Measurements from ENCODE around the gene PTPRQ. TPM values are rescaled to one million over a fixed set of nuclear protein-coding genes. Genes with fewer than 3 reads are reported as not detected.

Gene PTPRQ
- total RNA-seq, 1 experiment from 2014 or later: not detected

- intact Hi-C loops (cut with micrococcal nuclease; ENCODE audit: unreplicated experiment): loop anchor here (10.0 kb wide), 2 partner anchors 211 to 1001 kb away; no protein-coding TSS in a partner anchor
- no peak overlapping the region for H3K27ac Mint-ChIP-seq (ENCODE audit: unreplicated experiment)
- H3K36me3 Mint-ChIP-seq (ENCODE audit: insufficient read depth, unreplicated experiment): no peaks in the 10 kb centered on the region
- no peaks in the 10 kb centered on the region for H3K27me3 Mint-ChIP-seq (ENCODE audit: unreplicated experiment)
- no peak for DNase-seq
- TF ChIP-seq CTCF (IDR thresholded peaks at IDR 0.05; ENCODE audit: unreplicated experiment): no peak
- peaks cover 8% of the 10 kb centered on the region for H3K4me1 Mint-ChIP-seq (ENCODE audit: low read depth, unreplicated experiment)
- CTCF ChIA-PET: no interaction called here
- H3K9me3 Mint-ChIP-seq (ENCODE audit: low read depth, unreplicated experiment): no peaks in the 10 kb centered on the region
- H3K4me3 Mint-ChIP-seq (ENCODE audit: low read depth, unreplicated experiment): no peak overlapping the region
- BruUV-seq (replicated peaks): no TSS peak
These were observed 37.8 kb upstream of the PTPRQ start for GRCh38 chr12:80406253-80406652.

- Mint-ChIP-seq H3K4me1 (ENCODE audit: low read depth, unreplicated experiment) (no peaks in the 10 kb centered on the region), H3K36me3 (ENCODE audit: insufficient read depth, unreplicated experiment) (no peaks in the 10 kb centered on the region), H3K9me3 (ENCODE audit: low read depth, unreplicated experiment) (no peaks in the 10 kb centered on the region), H3K27me3 (ENCODE audit: unreplicated experiment) (no peaks in the 10 kb centered on the region), H3K27ac (ENCODE audit: unreplicated experiment) (no peak overlapping the region), H3K4me3 (ENCODE audit: low read depth, unreplicated experiment) (no peak overlapping the region)
- no TSS peak for BruUV-seq (replicated peaks)
- intact Hi-C loops (cut with micrococcal nuclease; ENCODE audit: unreplicated experiment): loop anchor here (1.0 to 10.0 kb wide), 7 partner anchors 187 to 1213 kb away; no protein-coding TSS in a partner anchor
- no peak for TF ChIP-seq CTCF (IDR thresholded peaks at IDR 0.05; ENCODE audit: unreplicated experiment)
- CTCF ChIA-PET: interaction anchor here (1.0 to 1.2 kb wide), 3 partner anchors 14 to 217 kb away, joined by 3 to 4 read pairs (median 3); no protein-coding TSS in a partner anchor
- DNase-seq: no peak
These were observed 32.2 kb upstream of the PTPRQ start for GRCh38 chr12:80411787-80412186.

DNA sequence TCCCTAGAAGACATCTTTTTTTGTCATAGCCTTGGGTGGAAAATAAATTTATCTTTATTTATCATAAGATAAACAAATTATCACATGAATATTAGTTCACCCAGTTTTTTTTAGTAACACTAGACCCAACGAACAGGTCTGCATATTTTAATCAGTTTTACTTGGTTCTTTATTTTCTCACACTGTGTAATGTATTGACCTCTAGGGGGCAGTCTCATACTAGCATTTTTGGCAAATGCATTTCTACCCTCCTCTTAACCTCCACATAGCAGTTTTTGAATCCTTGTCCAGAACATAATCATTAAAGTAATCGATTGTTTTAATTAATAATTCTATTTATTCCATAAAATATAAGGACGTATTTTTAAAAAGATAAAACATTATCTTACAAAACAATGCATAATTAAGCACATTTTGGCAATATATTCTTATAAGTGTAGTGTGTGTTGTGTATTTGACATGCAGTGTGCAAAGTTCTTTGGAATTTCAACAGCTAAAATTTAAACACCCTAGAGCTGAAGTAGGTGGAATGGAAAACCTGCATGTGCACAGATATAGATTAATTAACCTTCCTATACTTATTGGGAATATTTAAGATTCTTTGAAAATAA lies 31.6 kb upstream of the PTPRQ start:
- Mint-ChIP-seq H3K36me3 (ENCODE audit: insufficient read depth, unreplicated experiment) (no peaks in the 10 kb centered on the region), H3K4me1 (ENCODE audit: low read depth, unreplicated experiment) (no peaks in the 10 kb centered on the region), H3K4me3 (ENCODE audit: low read depth, unreplicated experiment) (no peak overlapping the region), H3K9me3 (ENCODE audit: low read depth, unreplicated experiment) (no peaks in the 10 kb centered on the region), H3K27me3 (ENCODE audit: unreplicated experiment) (no peaks in the 10 kb centered on the region), H3K27ac (ENCODE audit: unreplicated experiment) (no peak overlapping the region)
- CTCF ChIA-PET: interaction anchor here (1.0 to 1.2 kb wide), 4 partner anchors 13 to 217 kb away, joined by 3 to 4 read pairs (median 3); no protein-coding TSS in a partner anchor
- peak; percentile 63 for TF ChIP-seq CTCF (IDR thresholded peaks at IDR 0.05; ENCODE audit: unreplicated experiment)
- no TSS peak for BruUV-seq (replicated peaks)
- intact Hi-C loops (cut with micrococcal nuclease; ENCODE audit: unreplicated experiment): loop anchor here (1.0 to 10.0 kb wide), 7 partner anchors 186 to 1212 kb away; no protein-coding TSS in a partner anchor
- peak; percentile 23 for DNase-seq

DNA sequence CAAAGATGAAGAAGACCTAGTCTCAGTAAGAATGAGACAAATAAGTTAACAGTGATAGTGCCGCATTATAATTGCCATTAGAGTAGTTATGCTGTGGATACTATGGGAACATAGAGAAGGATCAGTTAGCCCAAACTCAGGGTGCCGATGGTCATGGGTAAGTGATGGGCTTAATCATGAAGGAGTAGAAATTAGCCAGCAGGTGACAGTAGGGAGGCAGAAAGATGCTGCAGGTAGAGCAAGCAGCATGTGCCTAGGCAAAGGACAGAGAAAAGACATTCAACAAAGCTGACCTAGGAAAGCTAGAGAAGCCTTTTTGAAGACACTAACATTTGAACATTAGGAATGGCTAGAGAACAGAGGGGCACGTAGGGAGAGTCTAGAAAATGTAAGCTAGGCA lies 30.6 kb upstream of the PTPRQ start:
- no peak overlapping the region for H3K4me3 Mint-ChIP-seq (ENCODE audit: low read depth, unreplicated experiment)
- H3K36me3 Mint-ChIP-seq (ENCODE audit: insufficient read depth, unreplicated experiment): no peaks in the 10 kb centered on the region
- BruUV-seq (replicated peaks): no TSS peak
- no peak for TF ChIP-seq CTCF (IDR thresholded peaks at IDR 0.05; ENCODE audit: unreplicated experiment)
- no peak overlapping the region for H3K27ac Mint-ChIP-seq (ENCODE audit: unreplicated experiment)
- no peaks in the 10 kb centered on the region for H3K9me3 Mint-ChIP-seq (ENCODE audit: low read depth, unreplicated experiment)
- H3K27me3 Mint-ChIP-seq (ENCODE audit: unreplicated experiment): no peaks in the 10 kb centered on the region
- intact Hi-C loops (cut with micrococcal nuclease; ENCODE audit: unreplicated experiment): loop anchor here (2.0 to 10.0 kb wide), 4 partner anchors 185 to 1211 kb away; no protein-coding TSS in a partner anchor
- peak; percentile 13 for DNase-seq
- CTCF ChIA-PET: interaction anchor here (1.1 kb wide), 1 partner anchor 195 kb away, joined by 3 read pairs; no protein-coding TSS in a partner anchor
- H3K4me1 Mint-ChIP-seq (ENCODE audit: low read depth, unreplicated experiment): no peaks in the 10 kb centered on the region
